HG02943 (cell line): ENCODE data around the gene TAS1R3.
"Not testable (repeated sequence)": the region's sequence is repeated elsewhere in the genome, so short reads cannot be mapped to it uniquely, and the experiment has no call there.

Experiments used
- ATAC-seq: cut with Tn5 transposase; IDR thresholded peaks from one replicate; pipeline ENCODE4 v1.9.1; 2021; ENCODE audit warnings: mild to moderate bottlenecking, low read depth, moderate library complexity; ENCODE audit not compliant: unreplicated experiment

Gene TAS1R3

GRCh38 chr1:1307923-1308755, 22.9 kb upstream of the TAS1R3 start, which contains the start of the genes ACAP3 and PUSL1:
Gene ACAP3, minus strand, starts transcription at chr1:1307930. Its CDS starts 115 bp downstream, at chr1:1307815.
Gene PUSL1, plus strand, starts transcription at chr1:1308597. Its CDS starts 47 bp downstream, at chr1:1308644.
- ATAC-seq, result peak; percentile 41

- ATAC-seq, result peak; percentile 5
Measured at GRCh38 chr1:1308756-1309250, 22.3 kb upstream of the TAS1R3 start.

GRCh38 chr1:1309251-1310108, 21.6 kb upstream of the TAS1R3 start:
- ATAC-seq, result no peak

GRCh38 chr1:1310109-1310385, 21.0 kb upstream of the TAS1R3 start:
- no peak for ATAC-seq

GRCh38 chr1:1310476-1311053, 20.5 kb upstream of the TAS1R3 start:
- ATAC-seq, result no peak

GRCh38 chr1:1311107-1312104, 19.7 kb upstream of the TAS1R3 start:
- ATAC-seq, result no peak

GRCh38 chr1:1312450-1313314, 18.4 kb upstream of the TAS1R3 start:
- ATAC-seq, result no peak

- no peak for ATAC-seq
Measured at GRCh38 chr1:1313500-1314236, 17.4 kb upstream of the TAS1R3 start.

GRCh38 chr1:1314237-1314586, 16.9 kb upstream of the TAS1R3 start:
- ATAC-seq, result no peak

GRCh38 chr1:1314678-1315335, 16.3 kb upstream of the TAS1R3 start:
- ATAC-seq, result no peak

- no peak for ATAC-seq
Measured at GRCh38 chr1:1315435-1315954, 15.6 kb upstream of the TAS1R3 start.

- ATAC-seq, result not testable (repeated sequence)
Measured at GRCh38 chr1:1316199-1316598, 14.9 kb upstream of the TAS1R3 start.

- no peak for ATAC-seq
Measured at GRCh38 chr1:1317420-1317819, 13.7 kb upstream of the TAS1R3 start.

- no peak for ATAC-seq
Measured at GRCh38 chr1:1318131-1318652, 12.9 kb upstream of the TAS1R3 start.

- ATAC-seq, result no peak
Measured at GRCh38 chr1:1318777-1319645, 12.1 kb upstream of the TAS1R3 start.

- ATAC-seq, result no peak
Measured at GRCh38 chr1:1319646-1319941, 11.5 kb upstream of the TAS1R3 start.
